PFSK-1 (cell line): ENCODE data around the gene IGF2R.

ENCODE experiments used
- POLR2AphosphoS5 ChIP-seq: IDR thresholded peaks from 2 replicates; pipeline ENCODE4 v1.6.1; 2012; ENCODE audit warnings: low read depth, mild to moderate bottlenecking, control low read depth, low read length, moderate library complexity
- REST ChIP-seq, 2 experiments: IDR thresholded peaks; 2 replicates each; pipeline versions ENCODE4 v1.6.1 to v1.8.0; 2011 to 2012; ENCODE audit warnings: low read depth in 2 of 2, low read length in 2 of 2, control low read depth in 1 of 2, inconsistent platforms in 1 of 2, mild to moderate bottlenecking in 1 of 2, moderate library complexity in 1 of 2; ENCODE audit not compliant: insufficient read depth in 1 of 2
- TAF1 ChIP-seq: IDR thresholded peaks from 2 replicates; pipeline ENCODE4 v1.6.1; 2012; ENCODE audit warnings: low read length, control low read depth, borderline replicate concordance; ENCODE audit not compliant: insufficient read depth

- no peak for TF ChIP-seq POLR2AphosphoS5
- no peak for TF ChIP-seq TAF1
- no peak for TF ChIP-seq REST (IDR thresholded peaks at IDR 0.05; ENCODE audit: insufficient read depth in 1 of 2, low read depth in 2 of 2, low read length in 2 of 2)
Observed at GRCh38 chr6:159948199-159948598, 20.7 kb upstream of the IGF2R start.
